SIG-M5 treated with dmso at 0.1 percent for 504 hours (cell line): Measurements from ENCODE around the gene ECHDC3.

ENCODE experiments used
- DNase-seq: peaks from one replicate; lab custom pipeline; 2025; ENCODE audit not compliant: unreplicated experiment; lab: John Stamatoyannopoulos, UW

Gene ECHDC3

GRCh38 chr10:11810313-11810766, 68.2 kb downstream of the ECHDC3 start:
- DNase-seq: no peak

DNA sequence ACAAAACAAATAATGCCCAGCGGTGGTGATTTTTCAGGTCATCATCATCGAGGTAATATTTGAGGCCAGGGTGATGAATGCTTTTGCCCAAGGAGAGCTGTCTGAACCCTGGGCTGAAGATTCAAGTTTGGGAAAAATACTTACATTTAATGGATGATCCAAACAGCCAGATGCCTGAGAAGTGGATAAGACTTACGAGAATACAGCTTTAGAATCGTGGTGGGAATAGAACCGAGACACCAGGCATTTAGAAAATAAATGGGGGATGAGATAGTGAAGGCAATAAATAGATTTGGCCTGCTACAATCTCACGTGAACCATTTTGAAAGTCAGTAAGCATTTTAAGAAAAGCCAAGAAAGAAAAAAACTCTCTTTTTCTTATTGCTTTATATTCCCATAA, 68.8 kb downstream of the ECHDC3 start:
- DNase-seq: no peak

DNA sequence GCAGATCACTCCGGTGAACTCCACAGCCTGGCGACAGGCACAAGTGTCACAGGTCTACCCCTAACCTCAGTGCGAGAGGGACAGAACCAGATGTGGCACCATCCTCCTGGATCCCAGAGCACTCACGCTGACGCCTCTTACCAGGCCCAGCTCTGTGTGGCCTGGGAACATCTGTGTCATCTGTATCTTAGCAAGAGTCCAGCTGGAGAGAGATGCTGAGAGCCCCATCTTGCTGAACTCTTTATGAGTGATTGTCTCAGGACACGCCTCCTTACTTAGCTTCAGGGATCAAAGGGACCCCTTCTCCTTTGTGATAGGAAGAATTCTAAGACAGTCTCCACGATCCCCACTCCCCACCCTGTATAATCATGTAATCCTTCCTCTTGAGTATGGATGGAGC, 71.0 kb downstream of the ECHDC3 start:
- DNase-seq: no peak
